Measurements from ENCODE around the gene ARMC3.

DNA sequence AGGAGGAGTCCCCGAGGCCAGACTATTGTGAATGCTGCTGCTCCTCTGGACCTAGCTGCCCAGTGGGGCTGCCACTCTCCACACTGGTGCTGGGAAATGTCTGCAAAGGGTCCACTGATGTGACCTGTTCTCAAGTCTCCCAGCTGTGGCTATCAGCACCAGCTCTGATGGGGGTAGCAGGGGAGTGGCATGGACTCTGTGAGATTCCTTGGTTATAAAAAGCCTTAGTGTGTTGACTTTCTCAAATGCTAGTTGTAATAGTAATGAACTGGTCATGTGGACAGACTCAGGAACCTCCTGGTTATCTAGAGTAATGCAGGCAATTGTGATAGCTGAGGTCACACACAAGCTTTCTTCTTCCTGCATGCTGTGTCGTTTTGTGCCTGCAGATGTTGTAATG lies 34.1 kb upstream of the ARMC3 start:
- no peak for TF ChIP-seq POLR2A (IDR thresholded peaks at IDR 0.05)
- TF ChIP-seq EP300 (IDR thresholded peaks at IDR 0.05) = no peak
- no peak for TF ChIP-seq CTCF (IDR thresholded peaks at IDR 0.05)
- TF ChIP-seq POLR2AphosphoS5 (IDR thresholded peaks at IDR 0.05) = no peak
